ENCODE results near the gene TIPARP.

DNA sequence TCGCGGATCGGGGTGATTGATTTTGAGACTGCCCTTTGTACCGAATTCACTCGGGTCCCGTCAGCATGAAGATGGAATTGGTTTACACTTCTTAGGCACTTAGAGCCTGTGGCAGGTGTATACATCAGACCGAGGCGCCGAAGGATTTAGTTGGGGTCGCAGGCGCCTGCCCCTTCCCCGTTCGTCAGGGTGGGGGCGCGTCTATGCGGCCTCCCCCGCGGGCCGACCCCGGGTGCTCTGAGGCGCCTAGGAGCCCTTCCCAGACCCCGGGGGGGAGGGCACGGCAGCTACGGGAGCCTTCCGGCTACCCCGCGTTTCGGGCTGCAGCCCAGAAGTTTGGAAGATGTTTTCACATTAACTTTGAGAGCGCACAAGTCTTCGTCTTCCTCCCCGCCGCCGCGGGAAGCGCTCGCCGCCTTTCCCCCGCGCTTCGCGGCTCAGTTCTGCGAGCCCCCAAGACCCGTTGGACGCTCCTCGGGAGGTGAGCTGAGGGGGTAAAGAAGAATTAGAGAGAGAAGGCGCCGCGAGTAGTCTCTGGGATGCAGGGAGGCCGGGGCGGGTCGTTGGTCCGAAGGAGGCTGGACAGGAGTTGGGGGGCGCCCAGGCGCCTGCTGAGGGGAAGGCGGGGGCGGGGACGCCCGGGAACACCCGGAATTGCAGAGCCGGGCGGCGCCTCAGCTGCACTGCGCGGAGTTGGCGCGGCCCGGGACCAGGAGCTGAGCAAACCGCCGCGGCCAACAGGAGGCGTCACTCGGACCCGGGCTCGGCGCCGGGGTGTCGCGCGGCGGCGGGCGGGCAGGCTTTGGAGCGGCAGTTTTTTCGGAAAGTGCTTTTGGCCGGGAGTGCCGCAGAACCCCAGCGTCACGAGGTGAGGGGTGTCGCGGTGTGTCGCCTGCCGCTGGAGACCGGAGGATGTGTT is 780 bp downstream of the TIPARP start:
- no peak for TF ChIP-seq EZH2 (IDR thresholded peaks at IDR 0.05; ENCODE audit: low read depth, unreplicated experiment)
- peak; percentile 51 to 68 for TF ChIP-seq CTCF (conservative IDR thresholded peaks at IDR 0.05; ENCODE audit: low read depth in 2 of 2)
- TF ChIP-seq POLR2AphosphoS5 (IDR thresholded peaks at IDR 0.05; ENCODE audit: low read depth): no peak

Data from GM23338 (cell line).